WTC11 (cell line): ENCODE measurements around the gene LOC128125822.

Experiments used
- ATAC-seq: fragments of 200-7000 bp; cut with Tn5 transposase; 2 replicates; pipeline ENCODE4 v1.10.0; 2021; ENCODE audit warnings: mild to moderate bottlenecking, moderate library complexity
- CTCF ChIA-PET: fragments of 300-600 bp; sonication (Branson Sonifier 250); formaldehyde crosslinking; loops from one replicate; lab custom pipeline; 2021; ENCODE audit warnings: antibody characterized with exemption; lab: Charles Lee
- POLR2A ChIA-PET: fragments of 350-600 bp; sonication (Branson Sonifier 250); formaldehyde crosslinking; loops from one replicate; lab custom pipeline; 2021; ENCODE audit warnings: antibody characterized with exemption; lab: Charles Lee
- DNase-seq: peaks from one replicate; pipeline ENCODE4 v3.0.0; 2021; ENCODE audit warnings: low spot score
- H3K27ac Mint-ChIP-seq: 2 replicates; pipeline ENCODE4 v1.8.0; 2021; ENCODE audit warnings: mixed read lengths
- H3K27me3 Mint-ChIP-seq: 2 replicates; pipeline ENCODE4 v1.8.0; 2021; ENCODE audit warnings: low read depth, mild to moderate bottlenecking, moderate library complexity, mixed read lengths
- H3K36me3 Mint-ChIP-seq: 2 replicates; pipeline ENCODE4 v1.8.0; 2021; ENCODE audit warnings: mixed read lengths
- H3K4me1 Mint-ChIP-seq: 2 replicates; pipeline ENCODE4 v1.8.0; 2022; ENCODE audit warnings: mixed read lengths
- H3K4me3 Mint-ChIP-seq: 2 replicates; pipeline ENCODE4 v1.8.0; 2021; ENCODE audit warnings: mild to moderate bottlenecking, moderate library complexity, mixed read lengths
- H3K9me3 Mint-ChIP-seq: 2 replicates; pipeline ENCODE4 v1.8.0; 2021; ENCODE audit warnings: mixed read lengths
- ATF1 ChIP-seq: sonication (generic); formaldehyde crosslinking; IDR thresholded peaks from 2 replicates; pipeline ENCODE4 v1.8.1; 2023; ENCODE audit warnings: mild to moderate bottlenecking, moderate library complexity, missing genetic modification reagents
- EMX1 ChIP-seq: fragments of 250-450 bp; sonication (Bioruptor Pico); IDR thresholded peaks from 2 replicates; pipeline ENCODE4 v1.8.0; 2021; ENCODE audit warnings: mild to moderate bottlenecking
- ETV6 ChIP-seq: sonication (generic); formaldehyde crosslinking; IDR thresholded peaks from 2 replicates; pipeline ENCODE4 v1.8.1; 2022; ENCODE audit warnings: mild to moderate bottlenecking, missing genetic modification reagents
- FOXK1 ChIP-seq: sonication (generic); formaldehyde crosslinking; IDR thresholded peaks from 2 replicates; pipeline ENCODE4 v1.8.0; 2022; ENCODE audit warnings: mild to moderate bottlenecking, moderate library complexity, missing genetic modification reagents
- GABPB1 ChIP-seq: sonication (generic); formaldehyde crosslinking; IDR thresholded peaks from 2 replicates; pipeline ENCODE4 v1.8.1; 2023; ENCODE audit warnings: mild to moderate bottlenecking, missing genetic modification reagents
- HMGA2 ChIP-seq: fragments of 250-450 bp; sonication (Bioruptor Pico); IDR thresholded peaks from 2 replicates; pipeline ENCODE4 v1.4.0; 2021; ENCODE audit warnings: mild to moderate bottlenecking, moderate library complexity
- IRF2 ChIP-seq: sonication (generic); formaldehyde crosslinking; IDR thresholded peaks from 2 replicates; pipeline ENCODE4 v1.8.0; 2022; ENCODE audit warnings: low read depth, missing genetic modification reagents, borderline replicate concordance
- JUN ChIP-seq: sonication (generic); formaldehyde crosslinking; IDR thresholded peaks from 2 replicates; pipeline ENCODE4 v1.8.0; 2023; ENCODE audit warnings: mild to moderate bottlenecking, missing genetic modification reagents
- NR3C1 ChIP-seq: sonication (generic); formaldehyde crosslinking; conservative IDR thresholded peaks from 2 replicates; pipeline ENCODE4 v1.8.1; 2023; ENCODE audit warnings: low read depth, mild to moderate bottlenecking, missing genetic modification reagents
- SOX15 ChIP-seq: fragments of 250-450 bp; sonication (Bioruptor Pico); IDR thresholded peaks from 2 replicates; pipeline ENCODE4 v1.9.0; 2021; ENCODE audit warnings: mild to moderate bottlenecking
- SP1 ChIP-seq: sonication (generic); formaldehyde crosslinking; conservative IDR thresholded peaks from 2 replicates; pipeline ENCODE4 v1.8.1; 2022; ENCODE audit warnings: missing genetic modification reagents
- TCF7 ChIP-seq: sonication (generic); formaldehyde crosslinking; IDR thresholded peaks from 2 replicates; pipeline ENCODE4 v1.8.0; 2022; ENCODE audit warnings: mild to moderate bottlenecking, low read depth, missing genetic modification reagents, moderate library complexity
- TEAD4 ChIP-seq: sonication (generic); formaldehyde crosslinking; IDR thresholded peaks from 2 replicates; pipeline ENCODE4 v1.8.0; 2022; ENCODE audit warnings: mild to moderate bottlenecking, missing genetic modification reagents
- ZMAT4 ChIP-seq: fragments of 250-450 bp; sonication (Bioruptor Pico); IDR thresholded peaks from 2 replicates; pipeline ENCODE4 v1.9.0; 2021; ENCODE audit warnings: mild to moderate bottlenecking
- ZNF219 ChIP-seq: sonication (generic); formaldehyde crosslinking; IDR thresholded peaks from 2 replicates; pipeline ENCODE4 v1.8.0; 2023; ENCODE audit warnings: missing genetic modification reagents, mild to moderate bottlenecking, borderline replicate concordance
- ZNF671 ChIP-seq: fragments of 250-450 bp; sonication (Bioruptor Pico); IDR thresholded peaks from 2 replicates; pipeline ENCODE4 v1.8.0; 2021; ENCODE audit warnings: mild to moderate bottlenecking
- ZSCAN18 ChIP-seq: fragments of 250-450 bp; sonication (Bioruptor Pico); IDR thresholded peaks from 2 replicates; pipeline ENCODE4 v2.1.2; 2022; ENCODE audit warnings: mild to moderate bottlenecking, moderate library complexity
- TF ChIP-seq, protein P1 (sequence below): sonication (generic); formaldehyde crosslinking; IDR thresholded peaks from 2 replicates; pipeline ENCODE4 v1.8.0; 2023; ENCODE audit warnings: missing genetic modification reagents
- TF ChIP-seq, protein P2 (sequence below): sonication (generic); formaldehyde crosslinking; IDR thresholded peaks from 2 replicates; pipeline ENCODE4 v1.8.1; 2022; ENCODE audit warnings: low read depth, mild to moderate bottlenecking, moderate library complexity, missing genetic modification reagents, borderline replicate concordance
- TF ChIP-seq, protein P3 (sequence below): fragments of 250-450 bp; sonication (Bioruptor Pico); IDR thresholded peaks from 2 replicates; pipeline ENCODE4 v1.9.0; 2021; ENCODE audit warnings: moderate library complexity, mild to moderate bottlenecking, inconsistent platforms, borderline replicate concordance
- TF ChIP-seq, protein P4 (sequence below): sonication (generic); formaldehyde crosslinking; IDR thresholded peaks from 2 replicates; pipeline ENCODE4 v1.8.0; 2022; ENCODE audit warnings: mild to moderate bottlenecking, missing genetic modification reagents
- TF ChIP-seq, protein P5 (sequence below): sonication (generic); formaldehyde crosslinking; IDR thresholded peaks from 2 replicates; pipeline ENCODE4 v1.8.0; 2022; ENCODE audit warnings: mild to moderate bottlenecking, missing genetic modification reagents
- TF ChIP-seq, protein P6 (sequence below): sonication (generic); formaldehyde crosslinking; IDR thresholded peaks from 2 replicates; pipeline ENCODE4 v1.8.1; 2022; ENCODE audit warnings: low read depth, missing genetic modification reagents, borderline replicate concordance
- TF ChIP-seq, protein P7 (sequence below): fragments of 250-450 bp; sonication (Bioruptor Pico); conservative IDR thresholded peaks from 2 replicates; pipeline ENCODE4 v1.9.0; 2021; ENCODE audit warnings: mild to moderate bottlenecking

LOC128125822 gene

DNA sequence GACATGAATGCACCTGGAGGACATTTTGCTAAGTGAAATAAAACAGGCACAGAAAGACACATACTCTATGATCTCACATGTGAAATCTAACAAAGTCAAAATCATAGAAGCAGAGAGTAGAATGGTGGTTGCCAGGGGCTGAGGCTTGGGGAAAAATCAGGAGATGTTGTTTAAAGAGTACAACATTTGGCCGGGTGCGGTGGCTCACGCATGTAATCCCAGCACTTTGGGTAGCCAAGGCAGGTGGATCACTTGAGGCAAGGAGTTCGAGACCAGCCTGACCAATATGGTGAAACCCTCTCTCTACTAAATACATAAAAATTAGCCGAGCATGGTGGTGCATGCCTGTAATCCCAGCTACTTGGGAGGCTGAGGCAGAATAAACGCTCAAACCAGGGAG is 26.0 kb upstream of the LOC128125822 start:
- no peak overlapping the region for H3K4me3 Mint-ChIP-seq
- H3K27me3 Mint-ChIP-seq, result peaks cover 63% of the 10 kb centered on the region
- DNase-seq (no peak), ATAC-seq (no peak)
- peaks cover 2% of the 10 kb centered on the region; the same call in 1 of the 2 replicates for H3K36me3 Mint-ChIP-seq
- peaks cover 15% of the 10 kb centered on the region for H3K9me3 Mint-ChIP-seq
- POLR2A ChIA-PET, result no interaction called here
- no peaks in the 10 kb centered on the region for H3K4me1 Mint-ChIP-seq
- H3K27ac Mint-ChIP-seq, result no peak overlapping the region
- TF ChIP-seq ETV6 (CRISPR knock-in tag) (no peak), JUN (CRISPR knock-in tag) (no peak)
- CTCF ChIA-PET, result no interaction called here

- Mint-ChIP-seq H3K27me3 (peaks cover 58% of the 10 kb centered on the region), H3K9me3 (peaks cover 15% of the 10 kb centered on the region), H3K36me3 (peaks cover 2% of the 10 kb centered on the region; the same call in 1 of the 2 replicates), H3K27ac (no peak overlapping the region), H3K4me1 (no peaks in the 10 kb centered on the region), H3K4me3 (no peak overlapping the region)
- DNase-seq (no peak), ATAC-seq (no peak)
- CTCF ChIA-PET, result no interaction called here
- TF ChIP-seq SOX15 (no peak), ZNF219 (CRISPR knock-in tag) (no peak), ZNF671 (CRISPR knock-in tag) (no peak), ZSCAN18 (no peak), GABPB1 (CRISPR knock-in tag) (no peak), ETV6 (CRISPR knock-in tag) (no peak), SP1 (CRISPR knock-in tag) (no peak), IRF2 (CRISPR knock-in tag) (no peak), FOXK1 (CRISPR knock-in tag) (no peak)
- TF ChIP-seq, protein P1, sequence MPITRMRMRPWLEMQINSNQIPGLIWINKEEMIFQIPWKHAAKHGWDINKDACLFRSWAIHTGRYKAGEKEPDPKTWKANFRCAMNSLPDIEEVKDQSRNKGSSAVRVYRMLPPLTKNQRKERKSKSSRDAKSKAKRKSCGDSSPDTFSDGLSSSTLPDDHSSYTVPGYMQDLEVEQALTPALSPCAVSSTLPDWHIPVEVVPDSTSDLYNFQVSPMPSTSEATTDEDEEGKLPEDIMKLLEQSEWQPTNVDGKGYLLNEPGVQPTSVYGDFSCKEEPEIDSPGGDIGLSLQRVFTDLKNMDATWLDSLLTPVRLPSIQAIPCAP, result no peak
- TF ChIP-seq, protein P2, sequence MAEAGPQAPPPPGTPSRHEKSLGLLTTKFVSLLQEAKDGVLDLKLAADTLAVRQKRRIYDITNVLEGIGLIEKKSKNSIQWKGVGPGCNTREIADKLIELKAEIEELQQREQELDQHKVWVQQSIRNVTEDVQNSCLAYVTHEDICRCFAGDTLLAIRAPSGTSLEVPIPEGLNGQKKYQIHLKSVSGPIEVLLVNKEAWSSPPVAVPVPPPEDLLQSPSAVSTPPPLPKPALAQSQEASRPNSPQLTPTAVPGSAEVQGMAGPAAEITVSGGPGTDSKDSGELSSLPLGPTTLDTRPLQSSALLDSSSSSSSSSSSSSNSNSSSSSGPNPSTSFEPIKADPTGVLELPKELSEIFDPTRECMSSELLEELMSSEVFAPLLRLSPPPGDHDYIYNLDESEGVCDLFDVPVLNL (CRISPR knock-in tag), result no peak
- TF ChIP-seq, protein P3, sequence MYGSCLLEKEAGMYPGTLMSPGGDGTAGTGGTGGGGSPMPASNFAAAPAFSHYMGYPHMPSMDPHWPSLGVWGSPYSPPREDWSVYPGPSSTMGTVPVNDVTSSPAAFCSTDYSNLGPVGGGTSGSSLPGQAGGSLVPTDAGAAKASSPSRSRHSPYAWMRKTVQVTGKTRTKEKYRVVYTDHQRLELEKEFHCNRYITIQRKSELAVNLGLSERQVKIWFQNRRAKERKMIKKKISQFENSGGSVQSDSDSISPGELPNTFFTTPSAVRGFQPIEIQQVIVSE (CRISPR knock-in tag), result no peak
- TF ChIP-seq, protein P4, sequence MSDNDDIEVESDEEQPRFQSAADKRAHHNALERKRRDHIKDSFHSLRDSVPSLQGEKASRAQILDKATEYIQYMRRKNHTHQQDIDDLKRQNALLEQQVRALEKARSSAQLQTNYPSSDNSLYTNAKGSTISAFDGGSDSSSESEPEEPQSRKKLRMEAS (CRISPR knock-in tag), result no peak
- TF ChIP-seq, protein P5, sequence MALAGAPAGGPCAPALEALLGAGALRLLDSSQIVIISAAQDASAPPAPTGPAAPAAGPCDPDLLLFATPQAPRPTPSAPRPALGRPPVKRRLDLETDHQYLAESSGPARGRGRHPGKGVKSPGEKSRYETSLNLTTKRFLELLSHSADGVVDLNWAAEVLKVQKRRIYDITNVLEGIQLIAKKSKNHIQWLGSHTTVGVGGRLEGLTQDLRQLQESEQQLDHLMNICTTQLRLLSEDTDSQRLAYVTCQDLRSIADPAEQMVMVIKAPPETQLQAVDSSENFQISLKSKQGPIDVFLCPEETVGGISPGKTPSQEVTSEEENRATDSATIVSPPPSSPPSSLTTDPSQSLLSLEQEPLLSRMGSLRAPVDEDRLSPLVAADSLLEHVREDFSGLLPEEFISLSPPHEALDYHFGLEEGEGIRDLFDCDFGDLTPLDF (CRISPR knock-in tag), result no peak
- POLR2A ChIA-PET, result no interaction called here
These were observed 25.6 kb upstream of the LOC128125822 start for GRCh38 chr6:63546697-63547096.

DNA sequence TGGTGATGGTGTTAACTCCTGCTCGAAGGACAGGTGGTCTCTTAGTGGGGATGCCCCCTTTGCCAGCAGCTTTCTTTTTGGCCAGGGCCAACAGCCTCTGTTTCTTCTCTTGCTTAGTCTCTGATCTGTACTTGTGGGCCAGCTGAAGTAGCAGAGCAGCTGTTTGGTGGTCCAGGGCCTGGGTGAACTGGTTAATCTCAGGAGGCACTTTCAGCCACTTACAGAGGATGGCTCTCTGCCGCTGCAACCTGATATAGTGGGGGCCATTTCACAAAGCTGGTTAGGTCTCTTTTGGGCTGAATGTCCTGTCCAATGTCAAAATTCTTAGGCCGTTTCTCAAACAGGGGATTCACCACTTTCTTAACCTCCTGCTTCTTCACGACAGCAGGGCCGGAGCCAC is 23.2 kb upstream of the LOC128125822 start:
- peaks cover 2% of the 10 kb centered on the region; the same call in 1 of the 2 replicates for H3K36me3 Mint-ChIP-seq
- no peak overlapping the region for H3K4me3 Mint-ChIP-seq
- H3K27me3 Mint-ChIP-seq, result peaks cover 34% of the 10 kb centered on the region
- no peak for DNase-seq
- POLR2A ChIA-PET, result no interaction called here
- ATAC-seq, result no peak
- H3K27ac Mint-ChIP-seq, result no peak overlapping the region
- CTCF ChIA-PET, result no interaction called here
- peaks cover 4% of the 10 kb centered on the region for H3K4me1 Mint-ChIP-seq
- H3K9me3 Mint-ChIP-seq, result peaks cover 14% of the 10 kb centered on the region
- TF ChIP-seq, protein P6, sequence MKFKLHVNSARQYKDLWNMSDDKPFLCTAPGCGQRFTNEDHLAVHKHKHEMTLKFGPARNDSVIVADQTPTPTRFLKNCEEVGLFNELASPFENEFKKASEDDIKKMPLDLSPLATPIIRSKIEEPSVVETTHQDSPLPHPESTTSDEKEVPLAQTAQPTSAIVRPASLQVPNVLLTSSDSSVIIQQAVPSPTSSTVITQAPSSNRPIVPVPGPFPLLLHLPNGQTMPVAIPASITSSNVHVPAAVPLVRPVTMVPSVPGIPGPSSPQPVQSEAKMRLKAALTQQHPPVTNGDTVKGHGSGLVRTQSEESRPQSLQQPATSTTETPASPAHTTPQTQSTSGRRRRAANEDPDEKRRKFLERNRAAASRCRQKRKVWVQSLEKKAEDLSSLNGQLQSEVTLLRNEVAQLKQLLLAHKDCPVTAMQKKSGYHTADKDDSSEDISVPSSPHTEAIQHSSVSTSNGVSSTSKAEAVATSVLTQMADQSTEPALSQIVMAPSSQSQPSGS (CRISPR knock-in tag), result no peak
- no peak for TF ChIP-seq ZNF219 (CRISPR knock-in tag)
- no peak for TF ChIP-seq TEAD4 (CRISPR knock-in tag)
- TF ChIP-seq ATF1 (CRISPR knock-in tag), result no peak
- no peak for TF ChIP-seq HMGA2
- TF ChIP-seq EMX1 (CRISPR knock-in tag), result no peak
- no peak for TF ChIP-seq ZMAT4 (CRISPR knock-in tag)
- no peak for TF ChIP-seq NR3C1 (CRISPR knock-in tag)
- TF ChIP-seq GABPB1 (CRISPR knock-in tag), result no peak
- TF ChIP-seq ETV6 (CRISPR knock-in tag), result no peak
- TF ChIP-seq, protein P7, sequence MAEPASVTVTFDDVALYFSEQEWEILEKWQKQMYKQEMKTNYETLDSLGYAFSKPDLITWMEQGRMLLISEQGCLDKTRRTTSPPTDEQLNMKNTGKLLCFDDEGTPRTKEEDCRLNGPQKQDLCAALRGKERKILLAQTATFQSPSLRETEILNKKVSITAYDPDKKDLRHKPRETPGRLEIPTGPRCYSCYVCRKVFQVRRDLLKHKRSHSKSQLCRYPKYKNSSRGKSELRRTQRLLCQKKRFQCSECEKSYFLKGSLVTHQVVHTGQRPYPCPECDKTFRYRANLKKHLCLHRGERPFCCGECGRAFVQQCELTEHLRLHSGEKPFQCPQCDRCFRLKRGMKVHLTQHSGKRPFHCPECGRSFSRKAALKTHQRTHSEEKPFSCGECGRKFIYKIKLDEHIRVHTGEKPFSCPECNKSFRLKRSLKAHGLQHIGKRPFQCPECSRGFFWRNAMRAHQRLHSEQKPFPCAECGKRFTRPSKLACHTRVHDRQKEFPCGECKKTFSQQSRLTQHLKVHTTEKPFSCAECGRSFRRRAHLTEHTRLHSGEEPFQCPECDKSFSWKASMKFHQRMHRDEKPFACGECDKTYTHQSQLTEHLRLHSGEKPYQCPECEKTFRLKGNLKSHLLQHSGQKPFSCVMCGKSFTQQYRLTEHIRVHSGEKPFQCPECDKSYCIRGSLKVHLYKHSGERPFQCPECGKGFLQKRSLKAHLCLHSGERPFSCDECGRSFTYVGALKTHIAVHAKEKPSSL (CRISPR knock-in tag), result no peak
- TF ChIP-seq TCF7 (CRISPR knock-in tag), result no peak
